Endothelial cell (in vitro differentiated cells): Measurements from ENCODE around the gene CTAG2. TPM values are rescaled to one million over a fixed set of nuclear protein-coding genes. Genes with fewer than 3 reads are reported as not detected.
"Not testable (repeated sequence)": the region's sequence is repeated elsewhere in the genome, so short reads cannot be mapped to it uniquely, and the experiment has no call there.

ENCODE experiments used
- DNase-seq: peaks from one replicate; pipeline ENCODE4 v3.0.0; 2021; ENCODE audit warnings: low spot score
- H3K27ac Mint-ChIP-seq: one replicate; pipeline ENCODE4 v1.8.0; 2021; ENCODE audit warnings: mixed read lengths, inconsistent platforms; ENCODE audit not compliant: unreplicated experiment
- H3K27me3 Mint-ChIP-seq: one replicate; pipeline ENCODE4 v1.8.0; 2021; ENCODE audit warnings: mild to moderate bottlenecking, moderate library complexity, mixed read lengths, inconsistent platforms; ENCODE audit not compliant: unreplicated experiment
- H3K36me3 Mint-ChIP-seq: one replicate; pipeline ENCODE4 v1.8.0; 2021; ENCODE audit warnings: mild to moderate bottlenecking, low read depth, mixed read lengths, inconsistent platforms; ENCODE audit not compliant: unreplicated experiment
- H3K4me1 Mint-ChIP-seq: one replicate; pipeline ENCODE4 v1.8.0; 2021; ENCODE audit warnings: mild to moderate bottlenecking, mixed read lengths, inconsistent platforms; ENCODE audit not compliant: unreplicated experiment
- H3K4me3 Mint-ChIP-seq: one replicate; pipeline ENCODE4 v1.8.0; 2021; ENCODE audit warnings: mild to moderate bottlenecking, mixed read lengths, inconsistent platforms; ENCODE audit not compliant: unreplicated experiment
- H3K9me3 Mint-ChIP-seq: one replicate; pipeline ENCODE4 v1.8.0; 2021; ENCODE audit warnings: mixed read lengths, inconsistent platforms; ENCODE audit not compliant: unreplicated experiment
- CTCF ChIP-seq: fragments of 200-600 bp; sonication (generic); IDR thresholded peaks from one replicate; pipeline ENCODE4 v1.5.0; 2021; ENCODE audit warnings: antibody characterized with exemption; ENCODE audit not compliant: unreplicated experiment
- long read RNA-seq: library from polyadenylated mRNA; unstranded; transcript quantifications from one replicate; pipeline ENCODE4 v2.0.0, GENCODE V29; 2020; ENCODE audit not compliant: unreplicated experiment
- total RNA-seq: library from RNA; stranded (reverse); fragmentation: NEBNext Ultra II Directional; extraction: Animal tissue kit (Norgen Biotek cat#: 25700); gene quantifications from one replicate; pipeline ENCODE4 v1.2.1, GENCODE V29; 2021; ENCODE audit not compliant: unreplicated experiment

Gene CTAG2
- not detected for total RNA-seq
- long read RNA-seq, result 0 reads

DNA sequence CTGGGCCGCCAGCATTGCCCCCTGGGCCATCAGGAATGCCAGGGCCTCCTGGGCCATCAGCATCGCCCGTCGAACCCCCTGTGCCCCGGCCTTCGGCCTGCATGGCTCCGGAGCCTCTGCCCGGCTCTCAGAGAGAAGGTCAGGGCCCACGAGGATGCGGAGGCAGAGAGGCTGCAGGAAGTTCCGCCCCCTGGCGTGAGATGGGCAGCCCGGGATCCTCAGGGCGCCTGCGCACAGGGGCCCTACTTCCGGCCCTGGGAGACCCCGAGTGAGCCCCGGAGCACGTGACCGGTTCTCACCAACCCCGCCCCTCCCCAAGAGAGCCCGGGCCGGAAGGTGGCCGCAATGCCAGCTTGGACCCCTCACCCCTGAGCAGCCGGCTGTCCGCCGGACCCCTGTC lies at the start of gene CTAG2:
Gene CTAG2 (minus strand): TSS at position 167 of the 400 bp plus-strand sequence. CDS start 64 bp downstream, at position 103.
- H3K4me1 Mint-ChIP-seq, H3K9me3 Mint-ChIP-seq, H3K27me3 Mint-ChIP-seq, H3K36me3 Mint-ChIP-seq, H3K4me3 Mint-ChIP-seq, DNase-seq, H3K27ac Mint-ChIP-seq: not testable (repeated sequence)

DNA sequence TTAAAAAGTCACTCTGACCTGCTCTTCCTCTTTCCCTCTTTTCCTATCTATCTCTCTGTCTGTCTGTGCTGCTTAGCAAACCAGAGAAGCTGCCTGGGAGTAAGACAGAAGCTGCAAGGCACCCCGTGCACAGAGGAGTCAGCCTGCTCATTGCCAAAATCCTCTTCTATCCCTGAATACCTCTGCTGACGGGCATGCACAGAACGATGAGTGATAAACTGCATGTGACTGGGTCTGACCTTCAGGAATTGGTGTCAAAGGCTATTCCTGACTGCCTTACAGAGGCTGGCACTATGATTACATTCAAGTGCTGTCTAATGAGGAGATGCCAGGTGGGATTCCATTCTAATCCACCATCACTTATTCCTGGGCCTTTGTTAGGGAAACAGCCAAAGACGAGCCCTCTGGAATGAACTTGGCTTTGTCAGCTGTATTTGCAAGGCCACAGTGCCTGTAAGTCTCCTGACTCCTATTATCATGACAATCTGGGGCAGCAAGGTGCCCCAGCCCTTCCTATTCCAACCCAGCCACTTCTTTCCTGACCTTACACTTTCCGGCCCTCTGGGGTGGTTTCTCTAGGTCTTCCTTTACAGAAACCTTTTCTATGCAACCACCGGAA lies 45.4 kb upstream of the CTAG2 start:
- no peak overlapping the region for H3K4me3 Mint-ChIP-seq

DNA sequence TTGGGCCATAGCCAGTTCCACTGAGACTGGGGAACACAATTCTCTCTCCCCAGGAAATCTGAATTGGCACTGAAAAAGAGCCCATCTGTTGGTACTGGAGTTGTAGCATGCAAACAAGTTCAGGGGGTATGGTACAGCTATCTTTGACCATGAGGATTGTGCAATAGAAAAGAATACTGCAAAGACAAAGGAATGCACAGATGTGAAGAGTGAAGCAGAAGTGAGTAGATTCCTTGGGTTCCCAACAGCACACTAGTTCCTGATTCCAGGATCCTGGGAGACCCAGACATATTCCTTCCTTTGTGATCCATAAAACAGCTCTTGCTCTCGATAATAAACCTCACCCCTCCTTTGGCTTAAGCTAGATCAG lies 43.3 kb upstream of the CTAG2 start:
- Mint-ChIP-seq H3K36me3 (no peaks in the 10 kb centered on the region), H3K27ac (no peak overlapping the region), H3K4me1 (no peaks in the 10 kb centered on the region), H3K27me3 (peaks cover 2% of the 10 kb centered on the region), H3K9me3 (no peaks in the 10 kb centered on the region), H3K4me3 (no peak overlapping the region)
- no peak for TF ChIP-seq CTCF
- DNase-seq, result no peak

More for the DNA sequence above, 45.4 kb upstream of the CTAG2 start:
- Mint-ChIP-seq H3K27ac (no peak overlapping the region), H3K36me3 (no peaks in the 10 kb centered on the region), H3K9me3 (no peaks in the 10 kb centered on the region), H3K4me1 (no peaks in the 10 kb centered on the region), H3K27me3 (peaks cover 2% of the 10 kb centered on the region)
- TF ChIP-seq CTCF, result no peak
- DNase-seq, result no peak

GRCh38 chrX:154695911-154696675 lies 42.7 kb upstream of the CTAG2 start:
- no peak for DNase-seq
- H3K27ac Mint-ChIP-seq, result no peak overlapping the region
- peaks cover 2% of the 10 kb centered on the region for H3K27me3 Mint-ChIP-seq
- H3K4me1 Mint-ChIP-seq, result no peaks in the 10 kb centered on the region
- H3K4me3 Mint-ChIP-seq, result no peak overlapping the region
- TF ChIP-seq CTCF, result no peak
- no peaks in the 10 kb centered on the region for H3K36me3 Mint-ChIP-seq
- H3K9me3 Mint-ChIP-seq, result no peaks in the 10 kb centered on the region

DNA sequence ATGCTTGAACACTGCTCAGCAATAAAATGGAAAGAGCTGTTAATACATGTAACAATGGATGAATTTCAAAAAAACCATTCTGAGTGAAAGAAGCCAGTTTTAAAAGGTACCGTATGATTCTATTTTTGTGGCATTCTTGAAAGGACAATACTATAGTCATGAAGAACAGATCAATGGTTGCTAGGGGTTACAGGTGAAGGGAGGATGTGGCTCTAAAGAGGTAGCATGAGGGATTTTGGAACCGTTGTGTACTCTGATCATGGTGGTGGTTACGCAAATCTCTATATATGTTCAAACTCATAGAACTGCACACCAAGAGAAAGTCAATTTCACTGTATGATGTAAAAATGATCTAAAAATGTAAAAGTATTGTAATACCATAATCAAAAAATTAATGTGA lies 40.0 kb upstream of the CTAG2 start:
- DNase-seq, result no peak
- Mint-ChIP-seq H3K9me3 (no peaks in the 10 kb centered on the region), H3K36me3 (no peaks in the 10 kb centered on the region), H3K27ac (no peak overlapping the region), H3K4me1 (no peaks in the 10 kb centered on the region), H3K4me3 (no peak overlapping the region), H3K27me3 (peaks cover 2% of the 10 kb centered on the region)
- TF ChIP-seq CTCF, result no peak

DNA sequence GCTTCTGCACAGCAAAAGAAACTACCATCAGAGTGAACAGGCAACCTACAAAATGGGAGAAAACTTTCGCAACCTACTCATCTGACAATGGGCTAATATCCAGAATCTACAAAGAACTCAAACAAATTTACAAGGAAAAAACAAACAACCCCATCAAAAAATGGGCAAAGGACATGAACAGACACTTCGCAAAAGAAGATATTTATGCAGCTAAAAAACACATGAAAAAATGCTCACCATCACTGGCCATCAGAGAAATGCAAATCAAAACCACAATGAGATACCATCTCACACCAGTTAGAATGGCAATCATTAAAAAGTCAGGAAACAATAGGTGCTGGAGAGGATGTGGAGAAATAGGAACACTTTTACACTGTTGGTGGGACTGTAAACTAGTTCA lies 37.1 kb upstream of the CTAG2 start:
- not testable (repeated sequence) for DNase-seq, H3K4me3 Mint-ChIP-seq, H3K27me3 Mint-ChIP-seq, H3K9me3 Mint-ChIP-seq, H3K27ac Mint-ChIP-seq, H3K4me1 Mint-ChIP-seq, H3K36me3 Mint-ChIP-seq

GRCh38 chrX:154672084-154672483 lies 18.7 kb upstream of the CTAG2 start:
- H3K4me1 Mint-ChIP-seq, H3K4me3 Mint-ChIP-seq, H3K27ac Mint-ChIP-seq, H3K36me3 Mint-ChIP-seq, DNase-seq, H3K9me3 Mint-ChIP-seq, H3K27me3 Mint-ChIP-seq: not testable (repeated sequence)

DNA sequence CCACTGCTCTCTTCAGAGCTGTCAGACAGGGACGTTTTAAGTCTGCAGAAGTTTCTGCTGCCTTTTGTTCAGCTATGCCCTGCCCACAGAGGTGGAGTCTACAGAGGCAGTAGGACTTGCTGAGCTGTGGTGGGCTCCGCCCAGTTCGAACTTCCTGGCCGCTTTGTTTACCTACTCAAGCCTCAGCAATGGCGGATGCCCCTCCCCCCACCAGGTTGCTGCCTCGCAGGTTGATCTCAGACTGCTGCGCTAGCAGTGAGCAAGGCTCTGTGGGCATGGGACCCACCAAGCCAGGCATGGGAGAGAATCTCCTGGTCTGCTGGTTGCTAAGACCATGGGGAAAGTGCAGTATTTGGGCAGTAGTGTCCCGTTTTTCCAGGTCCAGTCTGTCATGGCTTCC lies 17.5 kb upstream of the CTAG2 start:
- H3K36me3 Mint-ChIP-seq, H3K4me1 Mint-ChIP-seq, H3K27me3 Mint-ChIP-seq, H3K4me3 Mint-ChIP-seq, H3K27ac Mint-ChIP-seq, DNase-seq, H3K9me3 Mint-ChIP-seq: not testable (repeated sequence)
